Measurements from ENCODE around the gene TMEM98.
"Not testable (repeated sequence)": the region's sequence is repeated elsewhere in the genome, so short reads cannot be mapped to it uniquely, and the experiment has no call there.

Gene TMEM98

GRCh38 chr17:32943206-32943605 lies 15.3 kb downstream of the TMEM98 start:
- no peak for DNase-seq (ENCODE audit: low read depth)

- no peak for DNase-seq (ENCODE audit: low read depth)
Observed at GRCh38 chr17:32943647-32944191, 15.8 kb downstream of the TMEM98 start.

- DNase-seq (ENCODE audit: low read depth) = no peak
Observed at GRCh38 chr17:32944248-32945020, 16.5 kb downstream of the TMEM98 start.

- no peak for DNase-seq (ENCODE audit: low read depth)
Observed at GRCh38 chr17:32946375-32947135, 18.6 kb downstream of the TMEM98 start.

DNA sequence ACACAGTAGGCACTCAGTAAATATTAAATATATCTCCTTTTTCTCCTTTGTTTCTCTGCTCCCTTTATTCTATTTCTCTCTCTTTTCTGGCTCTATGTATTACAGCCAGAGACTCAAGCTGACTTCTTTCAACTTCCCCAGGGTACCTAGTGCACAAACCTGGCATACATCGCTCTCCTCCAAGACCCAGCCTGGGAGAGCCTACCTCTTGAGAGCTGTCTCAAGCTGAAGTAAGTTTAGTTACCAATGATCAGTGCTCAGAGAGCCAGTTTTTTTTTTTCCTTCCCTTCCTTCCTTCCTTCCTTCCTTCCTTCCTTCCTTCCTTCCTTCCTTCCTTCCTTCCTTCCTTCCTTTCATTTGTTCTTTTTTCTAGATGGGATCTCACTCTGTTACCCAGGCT lies 19.8 kb downstream of the TMEM98 start:
- no peak for DNase-seq (ENCODE audit: low read depth)

DNA sequence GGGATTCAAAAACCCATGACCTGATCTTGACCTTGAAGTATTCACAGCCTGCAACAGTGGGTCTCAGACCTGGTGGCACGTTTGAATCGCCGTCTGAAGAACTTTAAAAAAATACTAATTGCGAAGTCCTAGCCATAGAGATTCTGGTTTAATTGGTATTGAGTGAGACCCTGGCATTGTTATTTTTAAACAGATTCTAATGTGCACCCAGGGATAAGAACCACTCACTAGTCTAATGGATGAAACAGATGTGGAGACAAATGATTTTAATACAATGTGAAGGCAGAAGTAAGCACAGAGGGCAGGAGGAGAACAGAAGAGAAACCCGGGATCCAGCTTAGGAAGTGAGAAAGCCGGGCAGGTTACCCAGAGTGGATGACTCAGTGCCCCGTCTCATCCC lies 21.2 kb downstream of the TMEM98 start:
- DNase-seq (ENCODE audit: low read depth) = no peak

GRCh38 chr17:32952491-32952890 lies 24.5 kb downstream of the TMEM98 start:
- not testable (repeated sequence) for DNase-seq (ENCODE audit: low read depth)

GRCh38 chr17:32953045-32953444 lies 25.1 kb downstream of the TMEM98 start:
- DNase-seq (ENCODE audit: low read depth) = no peak

DNA sequence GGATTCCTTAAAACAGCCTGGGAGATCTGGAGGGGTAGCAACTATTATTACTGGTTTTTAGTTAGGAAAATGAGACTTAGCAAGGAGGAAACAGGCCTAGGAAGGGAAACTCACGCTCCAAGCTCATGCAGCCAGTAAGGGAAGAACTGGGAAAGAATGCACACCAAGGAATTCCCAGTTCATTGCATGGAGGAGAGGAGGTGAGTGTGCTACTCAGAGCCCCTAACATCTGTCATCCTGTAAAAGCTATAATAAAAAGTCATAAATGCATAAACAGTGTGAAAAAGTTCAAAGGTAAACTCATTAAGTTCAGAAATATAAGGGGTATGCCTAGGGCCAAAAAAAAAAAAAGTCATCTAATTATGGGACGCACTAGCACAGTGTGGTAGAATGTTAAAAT lies 25.9 kb downstream of the TMEM98 start:
- DNase-seq (ENCODE audit: low read depth) = no peak

- DNase-seq (ENCODE audit: low read depth) = no peak
Observed at GRCh38 chr17:32954477-32954876, 26.5 kb downstream of the TMEM98 start.

- DNase-seq (ENCODE audit: low read depth) = no peak
Observed at GRCh38 chr17:32955155-32955554, 27.2 kb downstream of the TMEM98 start.

DNA sequence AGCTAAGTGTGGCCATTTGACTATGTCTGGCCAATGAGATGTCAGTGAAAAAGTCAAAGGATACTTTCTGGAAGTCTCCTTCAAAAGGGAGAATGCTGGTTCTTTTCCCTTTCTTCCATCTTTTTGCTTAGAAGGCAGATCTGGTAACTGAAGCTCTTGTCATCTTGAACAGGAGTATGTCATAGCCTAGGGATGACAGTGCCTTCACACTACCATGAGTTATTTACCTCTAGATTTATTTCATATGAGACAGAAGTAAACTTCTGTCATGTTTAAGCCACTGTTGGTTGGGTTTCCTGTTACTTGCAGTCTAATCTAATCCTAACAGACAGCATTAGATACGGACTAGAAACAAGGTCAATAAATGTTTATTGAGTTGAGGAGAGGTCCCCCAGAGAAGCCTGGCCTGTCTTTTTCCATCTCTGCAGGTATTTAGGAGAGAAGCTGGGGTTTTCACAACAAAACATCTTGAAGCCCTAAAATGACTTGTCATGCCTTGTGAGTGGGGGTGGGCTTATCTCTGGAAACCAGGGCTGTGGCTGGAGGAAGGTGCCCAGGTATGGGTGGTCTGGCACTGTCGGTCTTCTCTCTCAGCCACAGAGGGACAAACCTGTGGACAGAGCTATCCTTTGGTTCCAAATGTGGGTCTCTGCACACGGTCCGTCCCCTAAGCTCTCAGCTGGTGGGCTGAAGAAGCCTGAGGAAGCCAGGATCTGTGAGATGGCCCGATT lies 28.5 kb downstream of the TMEM98 start:
- no peak for DNase-seq (ENCODE audit: low read depth)

DNA sequence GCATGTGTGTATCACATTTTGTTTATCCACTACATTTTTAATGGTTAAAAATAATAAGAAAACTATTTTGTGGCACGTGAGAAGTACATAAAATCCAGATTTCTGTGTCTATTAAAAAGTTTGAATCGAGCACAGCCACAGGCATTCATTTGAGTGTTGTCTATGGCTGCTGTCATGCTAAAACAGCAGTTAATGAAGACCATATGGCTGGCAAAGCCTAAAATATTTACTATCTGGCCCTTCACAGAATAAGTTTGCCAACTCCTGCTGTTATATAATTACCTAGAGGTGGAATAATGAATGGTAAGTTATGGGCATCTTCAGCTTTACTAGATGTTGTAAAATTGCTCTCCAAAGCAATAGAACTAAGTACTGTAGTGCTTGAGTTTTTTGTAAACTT lies 30.5 kb downstream of the TMEM98 start:
- no peak for DNase-seq (ENCODE audit: low read depth)

DNA sequence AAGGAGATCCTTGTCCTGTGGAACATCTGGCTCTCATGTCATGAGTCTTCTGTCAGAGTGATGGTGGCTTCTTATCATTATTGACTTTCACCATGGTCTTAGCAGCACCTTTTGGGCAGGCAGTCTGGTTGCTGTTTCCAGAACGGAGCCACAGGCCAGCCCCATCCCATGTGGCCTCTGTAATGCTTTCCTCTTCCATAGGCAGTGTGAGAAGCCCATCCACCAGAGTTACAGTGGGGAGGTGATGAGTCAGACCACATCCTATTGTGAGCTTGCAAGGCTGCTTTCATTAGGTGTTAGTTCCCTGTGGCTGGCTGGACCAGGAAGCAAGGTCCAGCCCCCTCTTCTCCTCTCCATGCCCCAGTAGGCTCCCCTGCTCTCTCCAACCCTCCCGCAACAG lies 32.9 kb downstream of the TMEM98 start:
- DNase-seq (ENCODE audit: low read depth) = no peak

DNA sequence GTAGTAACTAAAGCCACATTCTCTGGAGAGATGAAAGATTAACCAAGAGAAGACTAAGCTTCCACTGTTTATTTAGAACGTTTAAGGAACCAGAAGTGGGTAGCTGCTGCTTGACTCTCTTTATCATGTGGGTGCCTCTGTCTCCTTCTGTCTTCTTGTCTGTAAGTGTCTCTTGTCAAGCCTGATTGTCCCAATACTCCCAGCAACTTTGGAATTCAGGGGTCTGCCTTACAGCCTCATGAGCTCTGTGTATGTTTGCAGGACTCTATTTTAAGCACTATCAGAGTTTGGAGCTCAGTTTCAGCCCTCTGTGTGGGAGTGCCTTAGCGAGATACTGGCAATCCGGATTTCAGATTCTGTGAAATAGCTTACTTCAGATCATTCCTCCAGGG lies 34.4 kb downstream of the TMEM98 start:
- DNase-seq (ENCODE audit: low read depth) = no peak

- DNase-seq (ENCODE audit: low read depth) = no peak
Observed at GRCh38 chr17:32964541-32964940, 36.6 kb downstream of the TMEM98 start.

DNA sequence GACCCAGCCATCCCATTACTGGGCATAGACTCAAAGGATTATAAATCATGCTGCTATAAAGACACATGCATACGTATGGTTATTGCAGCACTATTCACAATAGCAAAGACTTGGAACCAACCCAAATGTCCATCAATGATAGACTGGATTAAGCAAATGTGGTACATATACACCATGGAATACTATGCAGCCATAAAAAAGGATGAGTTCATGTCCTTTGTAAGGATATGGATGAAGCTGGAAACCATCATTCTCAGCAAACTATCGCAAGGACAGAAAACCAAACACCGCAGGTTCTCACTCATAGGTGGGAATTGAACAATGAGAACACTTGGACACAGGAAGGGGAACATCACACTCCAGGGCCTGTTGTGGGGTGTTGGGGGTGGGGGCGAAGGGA lies 41.3 kb downstream of the TMEM98 start:
- DNase-seq (ENCODE audit: low read depth) = not testable (repeated sequence)

- DNase-seq (ENCODE audit: low read depth) = no peak
Observed at GRCh38 chr17:32970281-32970680, 42.3 kb downstream of the TMEM98 start.

- DNase-seq (ENCODE audit: low read depth) = no peak
Observed at GRCh38 chr17:32971171-32971570, 43.2 kb downstream of the TMEM98 start.

DNA sequence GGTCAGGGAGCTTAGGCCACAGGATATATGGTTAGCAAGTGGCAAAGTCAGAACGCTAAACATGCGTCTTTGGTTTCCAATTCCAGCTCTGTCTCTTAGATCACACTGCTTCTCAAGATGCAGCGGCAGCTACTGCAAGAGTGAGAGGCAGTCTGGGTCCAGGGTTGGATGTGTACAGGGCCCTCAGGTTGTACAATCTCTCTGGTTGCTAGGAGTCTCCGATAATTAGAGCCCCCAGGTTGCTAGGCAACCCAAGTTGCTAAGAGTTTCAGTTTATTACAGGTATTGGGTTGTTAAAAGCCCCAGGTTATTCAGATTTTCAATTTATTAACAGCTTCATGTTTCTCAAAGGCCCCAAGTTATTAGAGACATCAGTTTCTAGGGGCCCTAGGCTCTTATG lies 48.2 kb downstream of the TMEM98 start:
- no peak for DNase-seq (ENCODE audit: low read depth)

DNA sequence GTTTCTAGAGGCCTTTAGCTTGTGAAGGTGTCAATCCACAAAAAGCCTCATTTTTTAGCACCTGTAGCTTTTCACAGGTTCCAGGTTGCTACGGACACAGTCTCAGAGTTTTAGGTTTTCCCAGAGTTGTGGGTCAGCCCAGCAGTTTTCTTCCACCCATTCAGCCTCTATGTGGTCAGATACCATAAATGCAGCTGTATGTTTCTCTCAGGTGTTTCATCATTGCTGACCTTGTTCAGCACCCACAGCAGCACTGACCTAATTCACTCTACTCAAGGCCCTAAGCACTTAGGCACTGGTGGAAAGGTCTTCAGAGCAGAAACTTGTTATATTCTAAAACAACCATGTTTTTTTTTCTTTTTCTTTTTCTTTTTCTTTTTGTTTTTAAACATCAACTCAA lies 48.7 kb downstream of the TMEM98 start:
- no peak for DNase-seq (ENCODE audit: low read depth)

- DNase-seq (ENCODE audit: low read depth) = no peak
Observed at GRCh38 chr17:32980230-32980629, 52.3 kb downstream of the TMEM98 start.

DNA sequence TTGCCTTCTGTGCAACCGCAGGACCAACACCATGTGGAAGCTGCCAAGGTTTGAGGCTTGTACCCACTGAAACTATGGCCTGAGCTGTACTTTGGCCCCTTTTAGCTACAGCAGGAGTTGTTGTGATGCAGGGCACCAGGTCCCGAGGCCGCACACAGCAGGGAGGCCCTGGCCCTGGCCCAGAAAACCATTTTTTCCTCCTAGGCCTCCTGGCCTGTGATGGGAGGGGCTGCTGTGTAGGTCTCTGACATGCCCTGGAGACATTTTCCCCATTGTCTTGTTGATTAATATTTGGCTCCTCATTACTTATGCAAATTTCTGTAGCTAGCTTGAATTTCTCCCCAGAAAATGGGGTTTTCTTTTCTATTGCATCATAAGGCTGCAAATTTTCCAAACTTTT lies 53.7 kb downstream of the TMEM98 start:
- DNase-seq (ENCODE audit: low read depth) = not testable (repeated sequence)

Data from stimulated activated CD8-positive, alpha-beta memory T cell treated with anti-CD3 and anti-CD28 coated beads, Interleukin-4, amount 100 ng/mL, for 24 hours (primary cell).